Kidney (tissue), 14 donors: ENCODE measurements around the gene GNG7. TPM values are rescaled to one million over a fixed set of nuclear protein-coding genes. Genes with fewer than 3 reads are reported as not detected.
"Not testable (repeated sequence)": the region's sequence is repeated elsewhere in the genome, so short reads cannot be mapped to it uniquely, and the experiment has no call there.

Experiments used
- DNase-seq, 5 donors: peaks; one replicate each; pipeline ENCODE4 v3.0.0-alpha.2; 2013 to 2020
- FAIRE-seq: peaks from 2 replicates; lab custom pipeline; 2012; peaks lifted over from hg19 to GRCh38; lab: Jason Lieb, UNC
- H3K27ac ChIP-seq, 2 donors: one replicate each; pipeline ENCODE4 v1.7.0; 2013; ENCODE audit warnings: low read depth in 2 of 2, low read length in 2 of 2, inconsistent platforms in 1 of 2
- H3K27me3 ChIP-seq: one replicate; pipeline ENCODE4 v1.7.1; 2013; ENCODE audit warnings: low read length, inconsistent platforms; ENCODE audit not compliant: control insufficient read depth, insufficient read depth
- H3K36me3 ChIP-seq, 3 donors: one replicate each; pipeline versions ENCODE4 v1.7.0 to v1.7.1; 2013; ENCODE audit warnings: low read length in 3 of 3, control low read depth in 1 of 3, inconsistent platforms in 1 of 3; ENCODE audit not compliant: insufficient read depth in 3 of 3, control insufficient read depth in 2 of 3
- H3K4me1 ChIP-seq, 3 donors: one replicate each; pipeline versions ENCODE4 v1.7.0 to v1.7.1; 2013; ENCODE audit warnings: low read length in 3 of 3, inconsistent platforms in 1 of 3, low read depth in 1 of 3; ENCODE audit not compliant: control insufficient read depth in 2 of 3, insufficient read depth in 2 of 3
- H3K4me3 ChIP-seq, 3 donors: one replicate each; pipeline versions ENCODE4 v1.7.0 to v1.8.1; 2013; ENCODE audit warnings: low read length in 3 of 3, control low read depth in 1 of 3, inconsistent platforms in 1 of 3
- H3K9ac ChIP-seq, 3 donors: one replicate each; pipeline versions ENCODE4 v1.7.0 to v1.7.1; 2013; ENCODE audit warnings: low read length in 3 of 3, control low read depth in 1 of 3, inconsistent platforms in 1 of 3
- H3K9me3 ChIP-seq, 3 donors: one replicate each; pipeline versions ENCODE4 v1.7.0 to v1.7.1; 2013; ENCODE audit warnings: low read length in 3 of 3, control low read depth in 1 of 3, inconsistent platforms in 1 of 3; ENCODE audit not compliant: control insufficient read depth in 2 of 3, insufficient read depth in 1 of 3
- CTCF ChIP-seq: IDR thresholded peaks from 3 replicates; pipeline ENCODE4 v1.5.1; 2012; ENCODE audit warnings: mild to moderate bottlenecking, moderate library complexity, borderline replicate concordance; ENCODE audit not compliant: insufficient read depth; ENCODE audit errors: extremely low read depth
- intact Hi-C: fragments of 100-400 bp; cut with DNase I; formaldehyde crosslinking; loops from one replicate; pipeline ENCODE4 v1.11.1; 2022
- polyA plus RNA-seq: library from polyadenylated mRNA; stranded (reverse); fragments of 350-450 nt; fragmentation: Illumina TruSeq; extraction: RNeasy Lipid Tissue Mini Kit (QIAGEN cat#74804); gene quantifications from one replicate; pipeline ENCODE4 v1.2.3, GENCODE V29; 2014; ENCODE audit warnings: low read depth, low replicate concordance; ENCODE audit not compliant: insufficient read depth
- total RNA-seq: library from RNA; stranded (reverse); fragmentation: NEBNext Ultra II Directional; extraction: Animal tissue kit (Norgen Biotek cat#: 25700); gene quantifications from one replicate; pipeline ENCODE4 v1.2.1, GENCODE V29; 2021
- donor health status: control.
- donor health status: control.
- donor health status: control.
- donor health status: control.
- donor health status: control.
- donor health status: DM: yes; HTN: yes; CAD: no.
- donor health status: Normal renal cell carcinoma (clear cell type).

The GNG7 gene
- total and polyA plus RNA-seq, 2 donors from 2014 or later, result 9.9 to 13.4 TPM

- Histone ChIP-seq H3K4me3 (no peak overlapping the region), H3K9ac (no peak overlapping the region), H3K27me3 (no peaks in the 10 kb centered on the region), H3K9me3 (peaks cover 0 to 15% (median 0%) of the 10 kb centered on the region in 3 donors), H3K36me3 (no peaks in the 10 kb centered on the region), H3K27ac (peak overlapping the region in 1 of 2 donors; percentile 51), H3K4me1 (peaks cover 0 to 5% (median 2%) of the 10 kb centered on the region in 3 donors)
- intact Hi-C loops, result no loop called here
- DNase-seq (no peak), FAIRE-seq (no peak)
- TF ChIP-seq CTCF, result no peak
These were observed 168.6 kb downstream of the GNG7 start for GRCh38 chr19:2533686-2534422.

- no peaks in the 10 kb centered on the region for H3K36me3 ChIP-seq
- DNase-seq (no peak), FAIRE-seq (peak; percentile 25)
- H3K27ac ChIP-seq, result peak overlapping the region in 1 of 2 donors; percentile 51
- no peak overlapping the region for H3K9ac ChIP-seq
- H3K4me3 ChIP-seq, result no peak overlapping the region
- H3K4me1 ChIP-seq, result peaks cover 0 to 5% (median 2%) of the 10 kb centered on the region in 3 donors
- TF ChIP-seq CTCF, result no peak
- H3K27me3 ChIP-seq, result no peaks in the 10 kb centered on the region
- intact Hi-C loops, result no loop called here
- peaks cover 0 to 15% (median 0%) of the 10 kb centered on the region in 3 donors for H3K9me3 ChIP-seq
These were observed 169.4 kb downstream of the GNG7 start for GRCh38 chr19:2533072-2533425.

- intact Hi-C loops, result no loop called here
- H3K27me3 ChIP-seq, result no peaks in the 10 kb centered on the region
- H3K9ac ChIP-seq, result no peak overlapping the region
- H3K9me3 ChIP-seq, result peaks cover 0 to 15% (median 0%) of the 10 kb centered on the region in 3 donors
- no peak for FAIRE-seq
- H3K36me3 ChIP-seq, result no peaks in the 10 kb centered on the region
- no peak for TF ChIP-seq CTCF
- H3K4me1 ChIP-seq, result peaks cover 0 to 5% (median 2%) of the 10 kb centered on the region in 3 donors
- no peak overlapping the region for H3K4me3 ChIP-seq
- peak overlapping the region in 1 of 2 donors; percentile 30 for H3K27ac ChIP-seq
- no peak for DNase-seq
These were observed 170.0 kb downstream of the GNG7 start for GRCh38 chr19:2532252-2533071.

- H3K27me3 ChIP-seq, H3K27ac ChIP-seq, H3K4me3 ChIP-seq, H3K9ac ChIP-seq, FAIRE-seq, H3K36me3 ChIP-seq, intact Hi-C loops, H3K4me1 ChIP-seq: not testable (repeated sequence)
- H3K9me3 ChIP-seq, result peaks cover 0 to 15% (median 0%) of the 10 kb centered on the region in 3 donors
- peak in 1 of 5 donors; percentile 39 for DNase-seq
These were observed 172.6 kb downstream of the GNG7 start for GRCh38 chr19:2529942-2530341.
